SIG-M5 (cell line): Measurements from ENCODE around the gene TDRD7.

Experiments used
- DNase-seq: peaks from one replicate; lab custom pipeline; 2025; lab: John Stamatoyannopoulos, UW

The TDRD7 gene

DNA sequence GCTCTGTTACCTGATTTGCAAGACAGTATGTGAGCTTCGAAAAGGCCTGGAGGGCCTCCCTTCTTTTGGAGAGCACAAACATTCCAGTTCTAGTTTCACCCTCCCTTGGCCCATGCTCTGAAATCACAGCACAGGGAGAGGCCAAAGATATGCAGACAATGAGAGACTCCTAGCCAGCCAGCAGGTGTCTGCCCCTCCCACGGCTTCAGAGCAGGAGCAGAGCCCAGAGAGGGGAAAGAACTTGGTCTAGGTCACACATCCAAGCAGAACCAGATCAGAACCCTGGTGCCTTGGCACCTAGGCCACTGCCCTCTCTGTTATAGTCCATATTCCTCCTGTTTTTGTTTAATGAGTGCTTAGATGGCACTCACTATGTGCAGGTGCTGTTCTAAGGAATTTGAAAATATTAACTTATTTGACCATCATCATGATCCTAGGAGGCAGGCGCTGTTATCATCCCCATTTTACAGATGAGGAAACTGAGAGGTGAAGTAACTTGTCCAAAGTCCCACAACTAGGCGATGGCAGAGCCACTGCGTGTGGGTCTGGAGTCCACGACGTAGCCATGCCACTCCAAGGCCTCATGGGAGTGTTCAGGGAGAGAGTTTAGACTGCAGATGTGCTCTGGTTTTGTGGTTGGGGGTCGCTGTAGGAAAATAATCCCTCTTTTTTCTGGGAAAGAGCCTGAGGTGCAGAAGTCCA, 116.8 kb downstream of the TDRD7 start:
- DNase-seq, result no peak

DNA sequence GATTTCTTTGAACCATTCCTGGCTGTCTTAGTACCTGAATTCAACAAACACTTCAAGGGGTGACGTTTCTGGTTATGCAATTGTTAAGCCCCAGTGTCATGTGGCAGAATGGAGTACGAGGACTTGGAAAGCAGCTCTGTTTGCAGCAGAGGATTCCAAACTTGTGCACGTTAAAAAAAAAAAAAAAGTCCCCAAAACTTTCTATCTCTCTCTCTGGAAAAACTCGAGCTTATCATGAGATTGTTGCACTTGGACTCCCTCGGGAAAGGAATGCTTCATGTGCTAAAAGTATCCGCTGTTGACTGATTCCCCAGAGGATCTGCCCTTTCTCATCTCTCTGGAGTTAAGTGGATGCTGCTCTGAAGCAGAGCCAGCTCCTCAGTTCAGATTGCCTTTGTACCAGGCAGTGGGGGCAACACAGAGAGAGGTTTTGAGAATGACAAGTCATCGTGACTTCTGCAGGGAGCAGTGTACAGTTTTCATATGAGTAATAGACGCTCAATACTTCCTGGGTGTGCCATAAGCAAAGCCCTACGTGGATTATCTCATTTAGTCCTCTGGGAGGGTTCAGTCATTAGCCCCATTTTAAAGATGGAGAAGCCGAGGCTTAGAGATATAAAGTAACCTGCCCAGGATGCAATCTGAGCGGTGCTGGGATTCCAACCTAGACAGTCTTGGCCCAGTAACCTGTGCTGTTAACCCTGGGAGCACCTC, 117.6 kb downstream of the TDRD7 start:
- DNase-seq, result no peak

DNA sequence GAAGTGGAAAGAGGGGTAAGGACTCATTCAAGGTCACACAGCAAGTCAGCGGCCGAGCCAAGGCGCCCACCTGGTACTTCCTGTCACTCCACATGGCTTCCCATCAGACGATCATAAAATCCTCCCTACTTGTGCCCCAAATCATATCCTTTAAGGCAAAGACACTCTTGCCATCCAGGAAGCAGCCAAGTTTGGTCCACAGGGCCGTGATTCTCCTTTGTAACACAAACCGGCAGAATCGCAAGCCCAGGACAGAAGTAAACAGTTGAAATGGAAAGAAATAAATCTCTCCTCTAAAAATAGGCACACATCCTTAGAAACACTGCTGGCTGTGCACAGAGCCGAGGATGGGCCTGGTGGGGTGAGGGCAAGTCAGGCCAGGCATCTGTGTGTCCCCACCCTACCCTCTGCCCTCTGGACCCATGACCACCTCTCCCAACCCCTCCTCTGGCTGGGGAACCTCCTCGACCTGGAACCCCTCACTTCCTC, 120.0 kb downstream of the TDRD7 start:
- no peak for DNase-seq

DNA sequence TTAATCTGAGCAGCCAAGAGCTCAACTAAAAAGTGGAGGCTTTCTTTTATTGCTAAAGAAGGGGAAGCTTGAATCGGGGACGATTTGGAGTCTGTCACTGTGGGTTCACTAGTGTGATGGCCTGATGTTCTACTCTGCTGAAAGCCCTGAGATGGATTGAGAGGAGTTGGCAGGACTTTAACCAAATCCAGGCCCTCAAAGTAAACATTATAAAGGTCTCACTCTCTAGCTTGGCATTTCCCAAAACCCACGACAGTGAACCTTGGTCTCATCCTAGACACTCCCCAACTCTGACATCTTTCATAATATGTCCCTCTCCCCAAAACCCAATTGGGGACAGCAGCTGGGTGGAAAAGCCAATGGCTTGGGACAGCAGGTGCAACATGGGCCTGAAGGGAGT, 122.3 kb downstream of the TDRD7 start:
- no peak for DNase-seq

DNA sequence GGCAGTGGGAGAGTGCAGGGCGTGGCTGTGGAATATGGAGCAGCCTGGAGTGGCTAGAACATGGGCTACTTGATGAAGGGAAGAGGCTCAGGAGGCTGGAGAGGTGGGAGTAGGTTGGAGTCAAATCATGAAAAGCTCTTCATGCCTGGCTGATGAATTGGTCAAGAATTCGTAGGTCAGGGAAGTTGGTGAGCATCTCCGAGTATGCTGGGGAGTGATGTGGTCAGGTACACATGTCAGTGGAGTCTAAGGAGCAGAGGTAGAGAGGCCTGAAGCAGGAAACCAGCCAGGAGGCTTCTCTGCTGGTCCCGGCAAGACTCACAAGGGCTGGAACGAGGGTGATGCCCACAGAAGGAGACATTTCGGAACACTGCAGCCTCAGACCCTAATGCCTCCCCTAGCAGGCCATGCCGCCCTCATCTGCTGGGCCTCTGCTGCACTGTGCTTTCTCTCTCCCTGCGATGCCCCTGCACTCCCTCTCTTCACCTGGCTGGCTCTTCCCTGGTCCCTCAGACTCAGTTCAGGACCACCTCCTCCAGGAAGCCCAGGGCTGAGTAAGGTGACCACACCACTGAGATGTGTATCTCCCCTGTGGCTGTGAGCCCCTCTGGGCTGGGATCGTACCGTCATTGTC, 123.2 kb downstream of the TDRD7 start:
- DNase-seq, result no peak

DNA sequence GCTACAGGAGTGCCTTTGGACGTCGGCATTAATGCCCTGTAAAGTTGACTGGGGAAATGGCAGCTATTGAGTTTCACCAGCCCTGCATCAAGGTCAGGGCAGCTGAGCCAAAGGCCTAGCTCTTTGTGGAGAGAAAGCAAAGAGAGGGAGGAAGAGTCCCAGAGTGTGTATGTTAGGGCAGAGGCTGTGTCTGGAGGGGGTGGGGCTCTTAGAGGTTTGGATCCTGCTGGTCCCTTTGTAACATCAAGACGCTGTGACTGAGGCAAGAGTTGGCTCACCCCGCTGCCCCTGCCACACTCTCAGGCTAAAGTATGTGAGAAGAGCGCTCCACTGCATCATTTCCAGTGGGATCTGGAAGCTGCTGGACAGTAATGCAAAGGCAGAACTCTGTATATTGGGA, 123.9 kb downstream of the TDRD7 start:
- no peak for DNase-seq

DNA sequence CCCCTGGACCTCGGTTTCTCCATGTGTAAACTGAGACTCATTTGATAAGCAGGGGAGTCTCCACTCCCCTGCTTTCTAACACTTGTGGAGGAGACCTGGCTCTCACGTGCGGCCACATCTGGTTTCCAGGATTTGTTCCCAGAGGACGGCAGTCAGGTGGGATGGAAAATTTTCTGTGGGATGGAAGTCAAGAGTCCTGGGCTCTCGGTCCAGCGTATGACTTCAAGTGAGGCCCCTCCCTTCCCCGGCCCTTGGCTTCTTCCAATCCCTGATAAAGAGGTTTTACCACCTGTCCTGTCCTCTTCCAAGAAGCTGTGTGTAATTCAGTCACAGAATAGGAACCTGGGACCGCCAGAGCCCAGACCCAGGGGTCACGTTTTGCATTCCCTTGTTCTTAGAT, 124.6 kb downstream of the TDRD7 start:
- no peak for DNase-seq

DNA sequence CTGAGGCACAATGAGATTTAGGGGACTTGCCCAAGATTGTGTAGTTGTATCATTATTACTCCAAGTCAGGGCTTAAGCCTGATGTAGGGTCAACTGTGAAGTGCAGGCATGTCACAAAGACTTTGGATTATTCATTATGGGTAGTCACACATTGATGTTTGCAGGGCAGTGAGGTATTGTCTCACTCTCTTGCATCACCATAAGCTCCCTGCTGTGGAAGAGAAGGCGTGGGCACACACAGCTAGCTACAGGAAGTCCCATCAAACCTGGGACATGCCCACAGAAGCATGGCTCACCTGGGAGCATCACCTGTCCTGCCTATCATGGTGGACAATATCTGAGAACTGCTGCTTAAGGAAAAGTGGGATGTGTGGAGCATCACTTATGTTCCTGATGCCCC, 131.7 kb downstream of the TDRD7 start:
- no peak for DNase-seq

DNA sequence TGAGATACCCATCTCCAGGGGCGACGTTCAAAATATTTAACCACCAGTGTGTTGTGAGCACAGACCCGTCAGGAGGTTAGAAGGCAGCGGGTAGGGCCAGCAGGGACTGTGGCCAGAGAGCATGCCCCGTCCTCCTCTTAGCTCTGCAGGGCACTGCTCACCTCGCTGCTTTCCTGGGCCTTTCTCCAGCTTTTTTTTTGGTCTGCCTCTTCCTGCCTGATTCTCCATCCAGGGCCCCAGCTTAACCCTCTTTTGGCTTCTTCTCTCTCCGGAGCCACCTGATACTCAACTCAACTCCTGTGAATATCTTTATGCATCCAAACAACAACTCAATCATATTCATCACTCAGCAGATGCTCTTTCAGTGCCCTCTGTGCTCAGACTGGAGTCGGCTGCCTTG, 133.6 kb downstream of the TDRD7 start:
- no peak for DNase-seq
